T-helper 2 cell treated with Interferon-gamma antibody and Interleukin-4, amounts not matched to agents 5 μg/mL and 100 μg/mL, for 36 hours (primary cell): ENCODE results near the gene SWSAP1.
"Not testable (repeated sequence)": the region's sequence is repeated elsewhere in the genome, so short reads cannot be mapped to it uniquely, and the experiment has no call there.

Experiments used
- DNase-seq: peaks from one replicate; pipeline ENCODE4 v3.0.0; 2021; ENCODE audit warnings: low spot score
- H3K27ac Mint-ChIP-seq: one replicate; pipeline ENCODE4 v1.8.0; 2021; ENCODE audit warnings: mild to moderate bottlenecking, mixed read lengths
- H3K27me3 Mint-ChIP-seq: one replicate; pipeline ENCODE4 v1.8.0; 2021; ENCODE audit warnings: low read depth, mixed read lengths
- H3K36me3 Mint-ChIP-seq: one replicate; pipeline ENCODE4 v1.8.0; 2021; ENCODE audit warnings: low read depth, mixed read lengths
- H3K4me1 Mint-ChIP-seq: one replicate; pipeline ENCODE4 v1.8.0; 2021; ENCODE audit warnings: low read depth, mixed read lengths
- H3K4me3 Mint-ChIP-seq: one replicate; pipeline ENCODE4 v1.8.0; 2022; ENCODE audit warnings: mild to moderate bottlenecking, moderate library complexity, mixed read lengths
- H3K9me3 Mint-ChIP-seq: one replicate; pipeline ENCODE4 v1.8.0; 2021; ENCODE audit warnings: mixed read lengths

SWSAP1 gene

GRCh38 chr19:11400798-11401197 is 26.3 kb downstream of the SWSAP1 start:
- no peak for DNase-seq
- Mint-ChIP-seq H3K36me3 (no peaks in the 10 kb centered on the region), H3K9me3 (no peaks in the 10 kb centered on the region), H3K4me3 (no peak overlapping the region), H3K4me1 (no peaks in the 10 kb centered on the region), H3K27ac (no peak overlapping the region), H3K27me3 (peaks cover 2% of the 10 kb centered on the region)

- H3K27ac Mint-ChIP-seq, result no peak overlapping the region
- H3K36me3 Mint-ChIP-seq, result no peaks in the 10 kb centered on the region
- peaks cover 2% of the 10 kb centered on the region for H3K27me3 Mint-ChIP-seq
- no peaks in the 10 kb centered on the region for H3K9me3 Mint-ChIP-seq
- no peaks in the 10 kb centered on the region for H3K4me1 Mint-ChIP-seq
- no peak overlapping the region for H3K4me3 Mint-ChIP-seq
- DNase-seq, result no peak
Measured at GRCh38 chr19:11401808-11402543, 27.5 kb downstream of the SWSAP1 start.

GRCh38 chr19:11404588-11405222 is 30.2 kb downstream of the SWSAP1 start:
- H3K27ac Mint-ChIP-seq, result no peak overlapping the region
- H3K4me1 Mint-ChIP-seq, result no peaks in the 10 kb centered on the region
- peaks cover 3% of the 10 kb centered on the region for H3K27me3 Mint-ChIP-seq
- no peak for DNase-seq
- H3K36me3 Mint-ChIP-seq, result no peaks in the 10 kb centered on the region
- no peak overlapping the region for H3K4me3 Mint-ChIP-seq
- no peaks in the 10 kb centered on the region for H3K9me3 Mint-ChIP-seq

GRCh38 chr19:11405846-11406643 is 31.6 kb downstream of the SWSAP1 start:
- Mint-ChIP-seq H3K36me3 (no peaks in the 10 kb centered on the region), H3K9me3 (no peaks in the 10 kb centered on the region), H3K27ac (no peak overlapping the region), H3K4me1 (no peaks in the 10 kb centered on the region), H3K4me3 (no peak overlapping the region), H3K27me3 (peaks cover 3% of the 10 kb centered on the region)
- peak; percentile 12 for DNase-seq

- H3K27me3 Mint-ChIP-seq, H3K36me3 Mint-ChIP-seq, H3K9me3 Mint-ChIP-seq, H3K4me1 Mint-ChIP-seq, DNase-seq, H3K4me3 Mint-ChIP-seq, H3K27ac Mint-ChIP-seq: not testable (repeated sequence)
Measured at GRCh38 chr19:11406703-11407236, 32.3 kb downstream of the SWSAP1 start.

GRCh38 chr19:11408591-11408990 is 34.1 kb downstream of the SWSAP1 start:
- Mint-ChIP-seq H3K4me3 (no peak overlapping the region), H3K4me1 (no peaks in the 10 kb centered on the region), H3K9me3 (no peaks in the 10 kb centered on the region), H3K27ac (no peak overlapping the region), H3K27me3 (peaks cover 3% of the 10 kb centered on the region), H3K36me3 (no peaks in the 10 kb centered on the region)
- no peak for DNase-seq

- H3K4me1 Mint-ChIP-seq, result no peaks in the 10 kb centered on the region
- no peak overlapping the region for H3K4me3 Mint-ChIP-seq
- DNase-seq, result no peak
- peaks cover 9% of the 10 kb centered on the region for H3K27me3 Mint-ChIP-seq
- no peaks in the 10 kb centered on the region for H3K36me3 Mint-ChIP-seq
- H3K27ac Mint-ChIP-seq, result no peak overlapping the region
- no peaks in the 10 kb centered on the region for H3K9me3 Mint-ChIP-seq
Measured at GRCh38 chr19:11410682-11411081, 36.2 kb downstream of the SWSAP1 start.

GRCh38 chr19:11414544-11414943 is 40.1 kb downstream of the SWSAP1 start:
- Mint-ChIP-seq H3K27me3 (peaks cover 37% of the 10 kb centered on the region), H3K4me1 (no peaks in the 10 kb centered on the region), H3K4me3 (no peak overlapping the region), H3K27ac (no peak overlapping the region), H3K9me3 (no peaks in the 10 kb centered on the region), H3K36me3 (no peaks in the 10 kb centered on the region)
- no peak for DNase-seq

- no peak overlapping the region for H3K4me3 Mint-ChIP-seq
- peaks cover 7% of the 10 kb centered on the region for H3K4me1 Mint-ChIP-seq
- peaks cover 55% of the 10 kb centered on the region for H3K27me3 Mint-ChIP-seq
- H3K36me3 Mint-ChIP-seq, result no peaks in the 10 kb centered on the region
- no peak for DNase-seq
- no peaks in the 10 kb centered on the region for H3K9me3 Mint-ChIP-seq
- no peak overlapping the region for H3K27ac Mint-ChIP-seq
Measured at GRCh38 chr19:11416346-11417052, 42.0 kb downstream of the SWSAP1 start.

- peaks cover 12% of the 10 kb centered on the region for H3K4me1 Mint-ChIP-seq
- H3K27me3 Mint-ChIP-seq, result peaks cover 67% of the 10 kb centered on the region
- H3K9me3 Mint-ChIP-seq, result no peaks in the 10 kb centered on the region
- H3K4me3 Mint-ChIP-seq, result no peak overlapping the region
- no peak for DNase-seq
- no peak overlapping the region for H3K27ac Mint-ChIP-seq
- H3K36me3 Mint-ChIP-seq, result no peaks in the 10 kb centered on the region
Measured at GRCh38 chr19:11418094-11418548, 43.7 kb downstream of the SWSAP1 start.

GRCh38 chr19:11418549-11419506 is 44.4 kb downstream of the SWSAP1 start, which contains the start of gene RGL3:
RGL3 (minus strand) TSS chr19:11419314; CDS start chr19:11419278, 36 bp downstream.
- Mint-ChIP-seq H3K4me1 (peaks cover 17% of the 10 kb centered on the region), H3K27ac (no peak within 1 kb of the TSS), H3K9me3 (no peaks in the 10 kb centered on the region), H3K4me3 (peak within 1 kb of the TSS; percentile 63), H3K36me3 (no peaks in the 10 kb centered on the region), H3K27me3 (peaks cover 74% of the 10 kb centered on the region)
- no peak for DNase-seq

- H3K4me1 Mint-ChIP-seq, result peaks cover 18% of the 10 kb centered on the region
- H3K36me3 Mint-ChIP-seq, result no peaks in the 10 kb centered on the region
- peaks cover 4% of the 10 kb centered on the region for H3K9me3 Mint-ChIP-seq
- no peak for DNase-seq
- no peak overlapping the region for H3K27ac Mint-ChIP-seq
- peak overlapping the region; percentile 63 for H3K4me3 Mint-ChIP-seq
- peaks cover 71% of the 10 kb centered on the region for H3K27me3 Mint-ChIP-seq
Measured at GRCh38 chr19:11420429-11421370, 46.2 kb downstream of the SWSAP1 start.
